HG03139 (cell line): ENCODE data around the gene DPP6.

Source experiments
- ATAC-seq: cut with Tn5 transposase; IDR thresholded peaks from one replicate; pipeline ENCODE4 v1.9.1; 2021; ENCODE audit not compliant: unreplicated experiment

DPP6 gene

DNA sequence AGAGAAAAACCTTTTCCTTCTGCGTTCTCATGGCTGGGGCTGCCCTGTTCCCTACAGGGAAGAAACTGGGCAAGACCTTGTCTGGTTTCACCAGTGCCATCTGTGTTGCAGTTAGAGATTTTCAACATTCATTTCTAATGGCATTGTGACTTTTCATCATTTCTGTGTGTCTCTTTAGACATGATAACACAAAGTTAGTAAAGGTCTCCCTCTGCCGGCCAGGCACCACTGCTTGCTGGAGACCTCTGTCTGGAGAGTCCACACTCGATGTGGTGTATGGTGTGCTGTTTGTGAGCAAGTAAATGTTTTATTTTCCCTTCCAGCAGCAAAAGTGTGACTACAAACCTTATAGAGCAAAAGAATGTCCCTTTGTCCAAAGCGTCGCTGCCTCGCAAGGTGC is 737.2 kb downstream of the DPP6 start:
- ATAC-seq = no peak

DNA sequence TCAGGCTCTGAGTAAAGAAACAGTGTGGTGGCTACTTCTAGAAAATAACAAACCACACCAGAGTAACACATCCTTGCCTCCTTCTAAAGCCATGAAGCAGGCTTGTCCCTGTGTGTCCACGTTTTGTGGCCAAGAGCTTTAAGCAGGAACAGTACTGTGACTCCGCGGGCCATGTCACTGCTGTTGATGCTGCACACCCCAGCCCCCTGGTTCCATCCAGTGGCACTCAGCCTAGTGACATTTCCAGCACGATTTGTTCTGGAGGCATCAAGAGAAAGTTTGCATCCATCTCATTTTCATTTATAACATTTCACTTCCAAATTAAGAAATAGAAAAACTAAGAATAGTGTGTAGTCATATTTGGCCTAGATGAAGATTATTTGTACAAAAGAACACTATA is 739.4 kb downstream of the DPP6 start:
- no peak for ATAC-seq

DNA sequence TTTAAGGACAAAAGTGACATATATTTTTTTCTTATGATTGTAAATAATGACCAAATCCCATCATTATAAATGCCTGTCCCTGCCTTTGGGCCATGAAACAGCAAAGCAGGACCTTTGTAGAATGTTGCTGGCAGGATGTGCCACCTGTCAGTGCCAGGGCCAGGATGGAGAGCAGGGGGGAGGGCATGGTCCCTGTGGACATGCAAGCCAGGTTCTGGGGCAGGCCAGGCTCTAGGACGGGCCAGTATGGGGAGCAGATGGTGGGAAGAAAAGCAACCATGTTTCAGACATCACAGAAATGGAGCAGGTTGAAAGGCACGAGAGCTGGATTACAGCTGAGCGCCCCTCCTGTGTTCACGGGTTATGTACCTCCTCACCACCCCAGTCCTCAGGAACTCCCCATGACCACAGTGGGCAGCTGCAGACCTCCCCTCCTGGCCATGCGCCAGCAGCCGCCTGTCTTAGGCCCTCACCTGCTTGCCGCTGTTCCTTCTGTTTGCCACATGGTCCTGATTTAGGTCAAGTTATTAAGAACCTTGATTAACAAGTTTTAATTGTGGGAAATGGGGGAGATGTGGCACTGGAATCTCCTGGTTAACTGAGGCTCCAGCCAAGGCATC is 740.3 kb downstream of the DPP6 start:
- no peak for ATAC-seq

DNA sequence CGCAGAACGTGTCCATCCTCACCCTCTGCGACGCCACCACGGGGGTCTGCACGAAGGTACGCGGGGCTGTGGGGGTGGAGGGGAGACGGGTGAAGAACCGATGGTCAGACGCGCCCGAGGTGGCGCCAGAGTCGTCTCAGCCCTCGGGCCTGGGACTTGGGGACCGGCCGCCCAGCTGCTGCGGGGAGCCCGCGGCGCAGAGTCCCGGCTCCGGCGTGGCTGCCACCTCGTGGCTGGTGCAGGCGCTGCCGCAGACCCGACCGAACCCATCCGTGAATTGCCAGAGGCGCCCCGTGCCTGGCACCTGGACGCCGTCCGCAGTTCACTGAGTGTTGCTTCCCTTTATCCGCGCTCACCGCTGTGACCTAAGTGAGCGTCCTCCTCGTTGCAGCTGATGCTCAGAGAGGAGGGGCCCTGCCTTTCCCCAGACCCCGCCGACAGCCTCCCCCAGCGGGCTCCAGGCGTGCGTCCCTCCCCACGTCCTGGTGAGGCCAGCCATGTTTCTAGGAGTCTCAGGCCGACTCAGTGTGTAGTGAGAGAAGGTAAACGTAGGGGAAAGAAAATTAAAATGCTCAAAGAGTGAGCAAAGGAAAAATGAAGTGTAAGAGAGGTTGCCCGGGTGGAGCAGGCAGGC is 742.1 kb downstream of the DPP6 start:
- ATAC-seq = no peak

DNA sequence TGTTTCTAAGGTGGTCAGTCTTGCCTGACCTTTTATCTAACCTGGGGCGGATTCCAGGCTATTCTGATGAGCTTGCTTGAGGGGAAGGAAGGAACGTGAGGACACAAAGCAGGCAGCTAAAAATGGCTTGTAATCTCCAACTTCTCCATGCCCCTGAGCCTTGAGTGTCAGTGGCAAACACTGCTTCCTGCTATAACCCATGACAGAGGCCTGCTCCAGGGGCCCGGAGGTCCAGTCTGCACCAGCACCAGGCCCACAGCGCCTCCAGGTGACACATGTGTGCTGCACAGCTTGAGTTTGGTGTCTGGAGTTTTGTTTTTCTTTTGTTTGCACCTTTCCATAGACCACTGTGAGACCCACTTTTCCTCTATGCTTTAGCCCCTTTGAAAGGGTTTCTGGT is 742.8 kb downstream of the DPP6 start:
- no peak for ATAC-seq

DNA sequence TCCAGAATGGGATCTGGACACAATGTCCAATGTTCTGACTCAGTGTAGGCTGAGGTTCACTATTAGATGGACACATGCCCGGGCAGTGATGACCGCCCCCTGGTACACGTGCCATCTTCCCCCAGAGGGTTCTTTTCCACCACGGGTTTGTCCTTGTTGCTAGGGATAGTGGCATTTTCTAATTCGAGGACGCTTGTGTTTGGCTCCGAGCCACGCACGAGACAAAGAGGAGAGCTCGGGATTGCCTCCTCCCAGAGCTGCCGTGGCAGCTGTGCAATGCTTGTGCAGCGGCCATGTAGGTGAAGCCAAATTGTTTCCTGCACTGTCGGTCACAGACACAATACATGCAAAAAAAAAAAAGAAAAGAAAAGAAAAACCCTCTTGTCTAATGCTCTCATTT is 743.2 kb downstream of the DPP6 start:
- no peak for ATAC-seq

DNA sequence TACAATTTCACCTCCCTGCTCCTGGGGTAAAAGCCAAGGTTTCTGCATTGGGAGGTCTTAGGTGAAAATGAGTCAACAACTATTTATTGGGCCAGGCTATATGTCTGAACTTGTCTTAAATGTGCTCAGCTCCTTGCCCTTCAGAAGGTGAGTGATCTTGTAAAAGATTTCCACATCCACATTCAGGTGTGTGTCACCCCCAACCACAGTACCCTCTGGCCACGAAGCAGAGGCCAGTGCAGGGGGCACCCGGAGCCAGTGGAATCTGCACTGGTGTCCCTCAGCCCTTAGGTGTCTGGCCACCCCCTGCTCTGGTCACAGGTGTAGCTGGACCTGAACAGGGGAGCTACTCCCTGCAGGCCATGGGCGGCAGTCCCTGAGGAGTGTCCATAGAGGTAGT is 752.3 kb downstream of the DPP6 start:
- no peak for ATAC-seq

DNA sequence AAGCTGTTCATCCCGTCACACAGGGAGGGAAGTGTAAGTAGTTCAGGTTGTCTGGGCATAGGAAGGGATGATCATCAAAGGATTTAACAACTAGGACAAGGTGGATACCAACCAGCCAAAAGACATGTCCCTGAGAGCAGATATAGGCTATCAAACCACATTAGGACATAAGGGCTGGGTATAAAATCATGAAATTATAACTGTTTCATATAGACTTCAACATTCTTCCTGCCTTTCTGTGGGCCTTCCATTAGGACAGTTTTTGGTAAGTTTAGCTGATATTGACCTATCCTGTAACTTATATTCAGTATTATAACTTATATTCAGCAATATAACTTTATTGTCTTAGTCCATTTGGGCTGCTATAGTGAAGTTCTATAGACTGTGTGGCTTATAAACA is 759.8 kb downstream of the DPP6 start:
- ATAC-seq = no peak

DNA sequence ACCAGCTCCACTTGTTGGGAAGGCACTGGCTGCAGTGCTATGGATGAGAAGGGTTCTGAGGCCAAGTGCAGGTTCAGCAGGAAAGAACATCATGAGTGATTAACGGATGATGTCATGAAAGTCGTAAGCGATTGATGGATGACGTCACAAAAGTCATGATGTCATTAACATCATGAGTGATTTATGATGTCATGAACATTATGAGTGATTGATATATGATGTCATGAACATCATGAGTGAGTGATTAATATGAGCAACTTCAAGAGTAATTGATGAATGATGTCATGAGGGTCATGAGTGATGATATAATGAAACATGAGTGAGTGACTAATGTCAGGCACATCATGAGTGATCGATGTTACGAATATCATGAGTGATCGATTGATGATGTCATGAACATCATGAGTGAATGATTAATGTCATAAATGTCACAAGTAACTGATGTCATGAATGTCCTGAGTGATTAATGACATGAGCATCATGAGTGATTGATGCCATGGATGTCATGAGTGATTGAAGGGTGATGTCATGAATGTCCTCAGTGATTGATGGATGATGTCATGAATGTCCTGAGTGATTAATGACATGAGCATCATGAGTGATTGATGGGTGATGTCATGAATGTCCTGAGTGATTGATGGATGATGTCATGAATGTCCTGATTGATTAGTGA is 765.2 kb downstream of the DPP6 start:
- no peak for ATAC-seq

DNA sequence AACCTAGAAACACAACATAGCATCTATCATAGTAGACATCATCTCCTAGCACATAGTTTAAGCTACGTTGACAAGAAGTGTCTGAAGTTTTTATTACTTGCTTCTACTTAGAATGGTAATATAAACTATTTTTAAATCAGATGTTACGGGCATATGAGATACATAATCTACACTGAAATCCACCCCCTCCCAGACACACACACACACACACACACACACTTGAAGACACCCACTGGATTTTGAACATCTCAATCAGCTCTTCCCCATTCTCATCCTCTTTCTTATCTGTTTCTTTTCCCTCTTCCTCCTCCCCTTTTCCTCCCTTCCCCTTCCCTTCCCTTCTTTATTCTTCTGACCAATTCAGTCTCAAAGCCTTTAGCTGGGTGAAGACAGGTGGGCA is 774.8 kb downstream of the DPP6 start:
- ATAC-seq = no peak

DNA sequence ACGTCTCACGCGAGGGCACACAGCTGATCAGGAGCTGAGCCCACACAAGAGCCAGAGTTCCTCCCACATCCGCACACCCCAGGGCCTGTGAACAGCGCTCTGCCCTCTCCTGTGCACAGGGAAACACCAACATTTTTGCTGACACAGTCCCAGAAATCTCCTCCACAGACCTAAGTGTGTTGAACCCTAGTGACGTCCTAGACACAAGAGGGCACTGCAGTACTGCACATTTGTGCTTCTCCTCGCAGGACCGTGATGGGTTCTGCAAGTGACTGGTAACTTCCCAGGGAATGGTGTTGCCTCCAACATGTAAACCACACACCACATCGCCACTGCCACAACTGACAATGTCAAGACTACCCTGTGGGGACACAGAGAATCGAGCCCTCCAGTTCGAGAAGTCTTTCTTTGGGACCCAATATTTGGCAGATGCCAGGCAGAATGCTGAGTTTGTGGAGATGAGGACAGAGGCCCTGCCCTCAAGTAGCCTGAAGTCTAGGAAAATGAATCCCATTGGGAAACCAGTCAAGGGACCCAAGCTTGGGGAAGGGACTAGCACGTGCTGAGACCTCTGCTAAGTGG is 780.5 kb downstream of the DPP6 start:
- ATAC-seq = no peak

DNA sequence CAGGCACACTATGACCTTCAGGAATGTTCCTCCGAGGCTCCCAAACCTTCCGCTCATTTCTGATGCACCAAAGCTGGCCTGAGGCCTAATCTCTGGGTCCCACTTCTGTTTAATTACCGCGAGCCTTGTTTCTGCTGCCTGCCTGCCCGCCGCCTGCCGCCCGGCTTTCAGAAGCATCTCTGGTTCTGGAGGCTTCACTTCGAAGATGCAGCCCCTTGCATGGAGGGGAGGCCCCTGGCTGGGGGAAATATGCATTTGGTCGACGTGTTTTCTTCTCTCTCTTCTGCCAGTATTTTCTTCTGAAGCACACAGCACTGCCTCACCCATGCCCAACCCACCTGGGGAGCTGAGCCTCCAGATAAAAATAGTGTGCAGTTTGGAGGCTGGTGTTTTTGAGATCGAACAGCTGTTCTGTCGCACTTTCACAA is 783.8 kb downstream of the DPP6 start:
- ATAC-seq = no peak

DNA sequence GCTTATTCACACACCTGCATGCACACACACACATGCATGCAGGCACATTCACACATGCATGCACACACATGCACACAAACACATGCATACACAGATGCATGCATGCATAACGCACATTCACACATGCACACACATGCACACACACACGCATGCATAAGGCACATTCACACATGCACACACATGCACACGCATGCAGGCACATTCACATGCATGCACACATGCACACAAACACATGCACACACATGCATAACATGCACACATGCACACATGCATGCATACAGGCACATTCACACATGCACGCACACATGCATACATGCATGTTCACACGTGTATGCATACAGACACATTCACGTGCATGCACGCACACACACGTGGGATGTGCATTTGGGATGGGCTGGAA is 784.9 kb downstream of the DPP6 start:
- ATAC-seq = no peak

DNA sequence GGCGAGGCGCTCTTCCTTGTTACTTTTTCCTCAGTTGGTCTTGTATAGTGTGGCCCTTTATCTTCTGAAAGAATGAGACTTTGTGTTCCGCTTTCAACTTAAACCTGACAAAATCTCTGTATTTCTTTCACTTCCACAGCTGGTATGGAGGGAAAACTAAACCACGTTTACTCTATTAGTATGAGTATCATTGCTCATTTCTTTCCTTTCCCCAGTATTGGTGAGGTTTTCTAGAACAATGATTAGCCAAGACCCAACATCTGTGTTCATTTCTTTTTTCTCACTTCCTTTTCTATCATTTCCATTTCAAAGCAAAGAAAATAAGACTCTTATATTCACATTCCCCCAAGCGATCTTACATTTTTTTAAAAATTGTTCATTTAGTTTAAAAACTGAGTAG is 785.4 kb downstream of the DPP6 start:
- peak; percentile 85 for ATAC-seq

DNA sequence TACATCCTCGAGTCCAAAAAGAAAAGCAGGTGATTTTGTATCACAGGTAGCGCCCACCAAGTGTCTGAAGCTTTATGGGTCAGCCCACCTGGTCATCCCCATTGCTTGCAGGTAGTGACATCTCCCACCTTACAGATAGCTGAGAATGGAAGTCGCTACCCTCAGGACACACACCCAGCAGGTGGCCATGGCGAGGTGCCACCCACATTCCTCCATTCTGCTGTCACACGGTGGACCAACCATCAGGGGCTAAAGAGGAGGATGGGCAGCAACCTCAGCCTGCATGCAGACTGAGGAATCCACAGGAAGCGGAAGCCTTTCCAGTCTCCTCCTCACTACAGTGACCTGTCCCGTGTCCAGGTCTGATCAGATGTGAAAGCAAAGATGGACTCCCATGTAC is 787.9 kb downstream of the DPP6 start:
- no peak for ATAC-seq

DNA sequence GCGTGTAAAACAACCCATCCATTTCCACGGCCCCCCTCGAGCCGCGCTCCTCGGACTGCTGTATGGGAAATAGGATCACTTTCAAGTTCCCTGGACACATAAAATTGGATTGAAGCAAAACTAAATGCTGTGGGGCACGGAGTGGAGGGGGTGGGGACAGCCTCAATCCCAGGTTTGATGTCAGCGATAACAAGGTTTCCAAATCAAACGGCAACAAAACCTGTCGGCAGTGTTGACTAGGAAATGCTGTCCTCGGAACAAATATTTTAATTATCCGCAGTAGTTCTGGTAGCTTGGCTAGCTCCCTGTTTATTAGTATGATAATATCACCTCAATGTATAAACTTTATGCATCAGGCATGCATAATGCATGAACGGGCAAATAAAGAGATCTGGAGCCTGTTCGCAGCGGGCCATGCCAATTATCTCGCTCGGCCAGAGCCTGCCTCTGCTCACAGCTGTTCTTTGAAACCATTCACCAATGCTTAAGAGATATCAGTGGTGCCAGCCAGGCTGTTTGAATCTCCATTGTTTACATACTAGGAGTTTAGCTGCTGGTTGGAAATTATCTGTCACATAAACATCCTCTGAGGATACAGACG is 789.6 kb downstream of the DPP6 start:
- no peak for ATAC-seq

DNA sequence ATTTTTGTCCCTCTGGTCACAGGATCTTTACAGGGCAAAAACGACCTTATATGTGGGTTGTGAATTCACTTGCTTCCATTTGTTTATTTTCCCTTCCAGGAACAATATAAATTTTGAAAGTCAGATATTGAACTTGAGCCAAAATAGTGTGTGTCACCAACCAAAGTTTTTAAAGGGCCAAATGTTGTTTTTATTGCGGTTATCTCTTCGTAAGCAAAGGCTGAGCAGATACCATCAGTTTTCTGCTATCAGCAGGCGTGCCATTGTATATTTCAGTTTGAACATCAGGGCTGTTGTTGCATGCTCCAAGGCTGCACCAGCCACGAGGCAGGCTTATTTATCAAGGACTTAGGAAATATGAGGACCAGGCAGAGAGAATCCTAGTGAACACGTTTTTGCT is 790.4 kb downstream of the DPP6 start:
- ATAC-seq = no peak

DNA sequence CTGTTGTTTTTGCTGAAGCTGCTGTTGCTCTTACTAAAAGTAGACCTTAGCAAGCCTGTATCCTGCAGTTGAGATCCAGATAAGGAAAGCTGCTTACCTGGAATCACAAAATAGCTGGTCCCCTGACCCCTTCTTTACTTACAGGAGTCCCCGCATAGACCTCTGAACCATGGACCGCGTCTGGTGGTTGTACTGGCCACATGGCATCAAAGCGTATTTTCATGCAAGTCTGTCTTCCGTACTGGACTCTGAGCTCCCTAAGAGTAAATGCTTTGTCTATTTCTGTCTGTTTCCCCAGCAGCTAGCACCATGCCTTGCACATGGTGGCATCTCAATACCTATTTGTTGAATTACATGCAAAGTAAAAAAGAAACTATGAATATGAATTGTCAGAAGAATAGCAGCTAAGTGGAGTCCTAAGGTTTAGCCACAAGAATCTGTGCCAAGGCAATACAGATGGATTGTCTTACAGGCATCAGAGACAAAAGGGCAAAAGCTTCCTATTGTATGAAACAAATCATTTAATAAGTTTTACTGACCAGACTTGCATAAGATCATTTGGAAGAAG is 791.6 kb downstream of the DPP6 start:
- no peak for ATAC-seq

DNA sequence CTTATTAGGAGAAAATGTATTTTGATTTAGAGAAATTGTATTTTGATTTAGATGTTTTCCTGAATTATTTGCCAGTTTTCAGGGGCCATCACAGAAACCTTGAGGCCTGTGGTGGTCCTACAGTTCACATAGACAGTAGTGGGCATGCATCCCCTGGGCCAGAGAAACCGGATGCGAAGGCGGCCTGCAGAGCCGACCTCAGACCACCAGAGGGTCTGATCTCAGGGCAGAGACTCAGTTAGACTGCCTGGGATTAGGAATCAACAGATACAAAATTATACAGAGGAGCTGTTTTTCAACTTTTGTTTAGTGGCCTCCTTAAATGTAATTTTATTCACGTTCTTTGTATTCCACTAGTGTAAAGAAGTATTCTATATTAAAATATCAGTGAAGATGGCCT is 792.3 kb downstream of the DPP6 start:
- no peak for ATAC-seq

DNA sequence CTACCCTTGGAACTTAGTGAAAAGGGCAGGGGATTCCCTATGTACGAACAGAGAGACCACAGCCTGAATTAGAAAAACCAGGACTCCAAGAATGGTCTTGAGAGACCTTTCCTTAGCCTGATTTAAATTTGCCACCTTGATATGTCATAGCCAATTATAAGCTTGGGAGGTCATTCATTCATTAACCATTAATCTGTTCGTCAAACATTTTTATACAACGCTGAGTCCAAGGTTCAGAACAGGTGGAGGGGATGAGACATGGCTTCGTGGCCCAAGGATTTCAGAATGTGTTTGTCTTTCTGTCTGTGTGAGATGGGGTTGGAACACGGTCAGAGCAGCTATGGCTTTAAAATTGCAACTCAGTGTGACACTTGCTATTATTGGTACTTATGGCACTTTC is 792.8 kb downstream of the DPP6 start:
- no peak for ATAC-seq

DNA sequence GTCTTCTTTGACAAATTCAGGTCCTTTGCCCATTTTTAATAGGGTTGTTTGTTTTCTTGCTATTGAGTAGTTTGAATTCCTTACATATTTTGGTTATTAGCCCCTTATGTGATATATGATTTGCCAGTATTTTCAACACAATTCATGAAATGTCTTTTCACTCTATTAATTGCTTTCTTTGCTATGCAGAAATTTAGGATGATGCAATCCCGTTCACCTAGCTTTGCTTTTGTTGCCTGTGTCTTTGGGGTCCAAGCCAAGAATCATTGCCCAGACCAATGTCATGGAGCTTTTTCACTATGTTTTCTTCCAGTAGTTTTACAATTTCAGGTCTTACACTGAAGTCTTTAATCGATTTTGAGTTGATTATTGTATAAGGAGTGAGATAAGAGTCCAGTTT is 796.3 kb downstream of the DPP6 start:
- no peak for ATAC-seq

DNA sequence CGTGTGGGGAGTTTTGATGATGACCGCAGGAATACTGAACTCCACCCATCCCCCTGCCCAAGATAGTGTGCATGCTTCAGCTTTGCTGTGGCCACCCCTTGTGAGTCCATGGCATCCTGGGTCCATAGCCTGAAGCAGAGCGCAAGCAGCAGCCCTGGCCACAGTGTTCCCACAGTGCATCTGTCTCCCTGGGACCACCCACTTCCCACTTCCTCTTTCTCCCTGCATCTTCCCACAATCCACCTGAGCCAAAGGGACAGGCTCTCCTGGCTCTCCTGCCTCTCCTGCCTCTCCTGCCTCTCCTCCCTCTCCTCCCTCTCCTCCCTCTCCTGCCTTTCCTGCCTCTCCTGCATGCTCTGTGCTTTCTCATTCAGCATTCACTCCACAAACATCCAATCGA is 800.0 kb downstream of the DPP6 start:
- no peak for ATAC-seq
